ENCODE data around the gene CD2AP.

The CD2AP gene

GRCh38 chr6:47654255-47654654 is 176.7 kb downstream of the CD2AP start:
- Histone ChIP-seq H3K36me3 (ENCODE audit: control insufficient read depth, insufficient read depth, low read length) (no peaks in the 10 kb centered on the region), H3K56ac (ENCODE audit: low read length) (no peak overlapping the region), H4K5ac (ENCODE audit: low read length) (no peak overlapping the region), H2BK120ac (ENCODE audit: low read depth, low read length) (no peak overlapping the region), H3K4me3 (ENCODE audit: low read length) (no peak overlapping the region), H3K27me3 (ENCODE audit: insufficient read depth, low read length, poor library complexity) (no peaks in the 10 kb centered on the region), H3K79me2 (ENCODE audit: control insufficient read depth, insufficient read depth, low read length) (no peaks in the 10 kb centered on the region), H3K18ac (ENCODE audit: low read length) (no peak overlapping the region), H3K23ac (ENCODE audit: low read length) (no peak overlapping the region), H4K8ac (ENCODE audit: low read depth, low read length) (no peak overlapping the region), H3K79me1 (ENCODE audit: low read length) (no peaks in the 10 kb centered on the region), H3K4me1 (ENCODE audit: control insufficient read depth, low read depth, low read length) (peaks cover 5% of the 10 kb centered on the region), H2BK15ac (replicated peaks; ENCODE audit: low read depth) (no peak overlapping the region), H3K9ac (ENCODE audit: low read length) (no peak overlapping the region), H3K4ac (ENCODE audit: low read depth, low read length) (no peak overlapping the region), H3K27ac (ENCODE audit: low read depth, low read length) (no peak overlapping the region), H2AK5ac (ENCODE audit: low read length) (no peak overlapping the region), H3K4me2 (ENCODE audit: low read length) (no peak overlapping the region), H2BK5ac (ENCODE audit: low read length) (no peak overlapping the region)
- WGBS (ENCODE audit: extremely low coverage, insufficient coverage, low lambda C conversion rate) = no CpG with 5 or more reads among the region's 4 CpGs
- DNase-seq = no peak

GRCh38 chr6:47655719-47656595 is 178.4 kb downstream of the CD2AP start:
- Histone ChIP-seq H3K4me3 (ENCODE audit: low read length) (no peak overlapping the region), H3K36me3 (ENCODE audit: control insufficient read depth, insufficient read depth, low read length) (no peaks in the 10 kb centered on the region), H2BK5ac (ENCODE audit: low read length) (peak overlapping the region; percentile 79), H2BK120ac (ENCODE audit: low read depth, low read length) (no peak overlapping the region), H3K4me2 (ENCODE audit: low read length) (no peak overlapping the region), H3K27me3 (ENCODE audit: insufficient read depth, low read length, poor library complexity) (no peaks in the 10 kb centered on the region), H2BK15ac (replicated peaks; ENCODE audit: low read depth) (peak overlapping the region; percentile 75), H2AK5ac (ENCODE audit: low read length) (no peak overlapping the region), H3K79me2 (ENCODE audit: control insufficient read depth, insufficient read depth, low read length) (no peaks in the 10 kb centered on the region), H3K27ac (ENCODE audit: low read depth, low read length) (peak overlapping the region; percentile 76), H3K23ac (ENCODE audit: low read length) (no peak overlapping the region), H3K4me1 (ENCODE audit: control insufficient read depth, low read depth, low read length) (peaks cover 5% of the 10 kb centered on the region), H3K56ac (ENCODE audit: low read length) (peak overlapping the region; percentile 80), H3K4ac (ENCODE audit: low read depth, low read length) (peak overlapping the region; percentile 27), H4K8ac (ENCODE audit: low read depth, low read length) (no peak overlapping the region), H3K18ac (ENCODE audit: low read length) (peak overlapping the region; percentile 89), H4K5ac (ENCODE audit: low read length) (peak overlapping the region; percentile 74), H3K79me1 (ENCODE audit: low read length) (no peaks in the 10 kb centered on the region), H3K9ac (ENCODE audit: low read length) (peak overlapping the region; percentile 35)
- no CpG with 5 or more reads among the region's 7 CpGs for WGBS (ENCODE audit: extremely low coverage, insufficient coverage, low lambda C conversion rate)
- peak; percentile 99 for DNase-seq

GRCh38 chr6:47661960-47662359 is 184.4 kb downstream of the CD2AP start:
- H4K8ac ChIP-seq (ENCODE audit: low read depth, low read length) = no peak overlapping the region
- no peak overlapping the region for H3K9ac ChIP-seq (ENCODE audit: low read length)
- H3K4me1 ChIP-seq (ENCODE audit: control insufficient read depth, low read depth, low read length) = peaks cover 3% of the 10 kb centered on the region
- no peak overlapping the region for H2BK5ac ChIP-seq (ENCODE audit: low read length)
- no peak overlapping the region for H4K5ac ChIP-seq (ENCODE audit: low read length)
- H3K23ac ChIP-seq (ENCODE audit: low read length) = no peak overlapping the region
- no peak overlapping the region for H3K4me2 ChIP-seq (ENCODE audit: low read length)
- H3K27ac ChIP-seq (ENCODE audit: low read depth, low read length) = no peak overlapping the region
- no peak overlapping the region for H3K18ac ChIP-seq (ENCODE audit: low read length)
- no peak overlapping the region for H3K56ac ChIP-seq (ENCODE audit: low read length)
- H2AK5ac ChIP-seq (ENCODE audit: low read length) = no peak overlapping the region
- no peaks in the 10 kb centered on the region for H3K79me2 ChIP-seq (ENCODE audit: control insufficient read depth, insufficient read depth, low read length)
- no peak for DNase-seq
- no peaks in the 10 kb centered on the region for H3K27me3 ChIP-seq (ENCODE audit: insufficient read depth, low read length, poor library complexity)
- H3K36me3 ChIP-seq (ENCODE audit: control insufficient read depth, insufficient read depth, low read length) = no peaks in the 10 kb centered on the region
- WGBS (ENCODE audit: extremely low coverage, insufficient coverage, low lambda C conversion rate) = 100% methylated on average over 1 of the region's 5 CpGs
- H3K4ac ChIP-seq (ENCODE audit: low read depth, low read length) = no peak overlapping the region
- no peaks in the 10 kb centered on the region for H3K79me1 ChIP-seq (ENCODE audit: low read length)
- no peak overlapping the region for H2BK15ac ChIP-seq (replicated peaks; ENCODE audit: low read depth)
- no peak overlapping the region for H3K4me3 ChIP-seq (ENCODE audit: low read length)
- no peak overlapping the region for H2BK120ac ChIP-seq (ENCODE audit: low read depth, low read length)

GRCh38 chr6:47663462-47664216 is 186.1 kb downstream of the CD2AP start:
- no peaks in the 10 kb centered on the region for H3K79me1 ChIP-seq (ENCODE audit: low read length)
- no CpG with 5 or more reads among the region's 13 CpGs for WGBS (ENCODE audit: extremely low coverage, insufficient coverage, low lambda C conversion rate)
- no peaks in the 10 kb centered on the region for H3K27me3 ChIP-seq (ENCODE audit: insufficient read depth, low read length, poor library complexity)
- no peak overlapping the region for H3K4me3 ChIP-seq (ENCODE audit: low read length)
- no peak overlapping the region for H4K5ac ChIP-seq (ENCODE audit: low read length)
- H3K79me2 ChIP-seq (ENCODE audit: control insufficient read depth, insufficient read depth, low read length) = no peaks in the 10 kb centered on the region
- H3K4me2 ChIP-seq (ENCODE audit: low read length) = no peak overlapping the region
- no peak overlapping the region for H3K4ac ChIP-seq (ENCODE audit: low read depth, low read length)
- H2BK5ac ChIP-seq (ENCODE audit: low read length) = no peak overlapping the region
- H4K8ac ChIP-seq (ENCODE audit: low read depth, low read length) = no peak overlapping the region
- H3K23ac ChIP-seq (ENCODE audit: low read length) = no peak overlapping the region
- no peak overlapping the region for H2BK15ac ChIP-seq (replicated peaks; ENCODE audit: low read depth)
- H2AK5ac ChIP-seq (ENCODE audit: low read length) = no peak overlapping the region
- H3K4me1 ChIP-seq (ENCODE audit: control insufficient read depth, low read depth, low read length) = peaks cover 5% of the 10 kb centered on the region
- H3K36me3 ChIP-seq (ENCODE audit: control insufficient read depth, insufficient read depth, low read length) = no peaks in the 10 kb centered on the region
- DNase-seq = peak; percentile 88
- no peak overlapping the region for H3K9ac ChIP-seq (ENCODE audit: low read length)
- H3K56ac ChIP-seq (ENCODE audit: low read length) = no peak overlapping the region
- no peak overlapping the region for H3K18ac ChIP-seq (ENCODE audit: low read length)
- H2BK120ac ChIP-seq (ENCODE audit: low read depth, low read length) = no peak overlapping the region
- peak overlapping the region; percentile 2 for H3K27ac ChIP-seq (ENCODE audit: low read depth, low read length)

- Histone ChIP-seq H3K27ac (ENCODE audit: low read depth, low read length) (no peak overlapping the region), H4K8ac (ENCODE audit: low read depth, low read length) (no peak overlapping the region), H2BK120ac (ENCODE audit: low read depth, low read length) (no peak overlapping the region), H4K5ac (ENCODE audit: low read length) (no peak overlapping the region), H3K4ac (ENCODE audit: low read depth, low read length) (no peak overlapping the region), H3K36me3 (ENCODE audit: control insufficient read depth, insufficient read depth, low read length) (no peaks in the 10 kb centered on the region), H2BK15ac (replicated peaks; ENCODE audit: low read depth) (no peak overlapping the region), H3K4me3 (ENCODE audit: low read length) (no peak overlapping the region), H3K79me2 (ENCODE audit: control insufficient read depth, insufficient read depth, low read length) (no peaks in the 10 kb centered on the region), H3K4me1 (ENCODE audit: control insufficient read depth, low read depth, low read length) (peaks cover 7% of the 10 kb centered on the region), H3K4me2 (ENCODE audit: low read length) (no peak overlapping the region), H3K79me1 (ENCODE audit: low read length) (no peaks in the 10 kb centered on the region), H2AK5ac (ENCODE audit: low read length) (no peak overlapping the region), H3K56ac (ENCODE audit: low read length) (no peak overlapping the region), H2BK5ac (ENCODE audit: low read length) (no peak overlapping the region), H3K9ac (ENCODE audit: low read length) (no peak overlapping the region), H3K18ac (ENCODE audit: low read length) (no peak overlapping the region), H3K27me3 (ENCODE audit: insufficient read depth, low read length, poor library complexity) (no peaks in the 10 kb centered on the region), H3K23ac (ENCODE audit: low read length) (no peak overlapping the region)
- no CpG with 5 or more reads among the region's 3 CpGs for WGBS (ENCODE audit: extremely low coverage, insufficient coverage, low lambda C conversion rate)
- DNase-seq = no peak
These were observed 187.5 kb downstream of the CD2AP start for GRCh38 chr6:47665112-47665511.

Measured in mesendoderm (in vitro differentiated cells).